H1 (cell line): ENCODE data around the gene PRKCZ. TPM values are rescaled to one million over a fixed set of nuclear protein-coding genes. Genes with fewer than 3 reads are reported as not detected.
A peak's percentile ranks its signal among the peaks of the same experiment; 100 is the strongest.

Source experiments
- CTCF ChIA-PET: fragments of 300-600 bp; sonication (Branson Sonifier 250); formaldehyde crosslinking; loops from one replicate; lab custom pipeline; 2021; ENCODE audit not compliant: partially characterized antibody; lab: Charles Lee
- POLR2A ChIA-PET: fragments of 300-600 bp; sonication (Branson Sonifier 250); formaldehyde crosslinking; loops from one replicate; lab custom pipeline; 2021; ENCODE audit warnings: inconsistent platforms; ENCODE audit not compliant: partially characterized antibody; lab: Charles Lee
- DNase-seq, 2 experiments: peaks; one replicate each; pipeline versions ENCODE4 v3.0.0 to v3.0.0-alpha.2; 2010 to 2022; ENCODE audit warnings: low spot score in 2 of 2, low read depth in 1 of 2, mixed read lengths in 1 of 2
- FAIRE-seq: peaks from 2 replicates; lab custom pipeline; 2011; peaks lifted over from hg19 to GRCh38; lab: Jason Lieb, UNC
- H2AFZ ChIP-seq: 2 replicates; pipeline ENCODE4 v1.8.1; 2012; ENCODE audit warnings: low read length, inconsistent platforms
- H2AK5ac ChIP-seq: 2 replicates; pipeline ENCODE4 v1.6.1; 2013; ENCODE audit warnings: low read depth, low read length
- H2BK120ac ChIP-seq: replicated peaks from 2 replicates; pipeline ENCODE3; 2013; ENCODE audit warnings: low read depth, low read length, inconsistent platforms
- H2BK12ac ChIP-seq: 2 replicates; pipeline ENCODE4 v1.6.1; 2013; ENCODE audit warnings: low read depth, low read length
- H2BK15ac ChIP-seq: 2 replicates; pipeline ENCODE4 v1.6.1; 2013; ENCODE audit warnings: low read length
- H2BK20ac ChIP-seq: 2 replicates; pipeline ENCODE4 v1.6.1; 2013; ENCODE audit warnings: low read length
- H2BK5ac ChIP-seq: 2 replicates; pipeline ENCODE4 v1.6.1; 2013; ENCODE audit warnings: low read depth, low read length
- H3K14ac ChIP-seq: 2 replicates; pipeline ENCODE4 v1.6.1; 2013; ENCODE audit warnings: inconsistent platforms; ENCODE audit not compliant: insufficient read length
- H3K18ac ChIP-seq: 2 replicates; pipeline ENCODE4 v1.6.1; 2013; ENCODE audit warnings: low read length; ENCODE audit errors: extremely low read depth
- H3K23ac ChIP-seq: 2 replicates; pipeline ENCODE4 v1.6.1; 2013; ENCODE audit warnings: inconsistent platforms; ENCODE audit not compliant: insufficient read length
- H3K23me2 ChIP-seq: 2 replicates; pipeline ENCODE4 v1.6.1; 2013; ENCODE audit warnings: low read depth, low read length
- H3K27ac ChIP-seq: 2 replicates; pipeline ENCODE4 v1.6.1; 2011; ENCODE audit warnings: low read depth, low read length, inconsistent platforms
- H3K27me3 ChIP-seq, 4 experiments: replicated peaks in 1 of 4; 1 replicate in 1 of 4; 2 replicates in 3 of 4; pipeline versions ENCODE4 v1.6.1 to v1.8.1; 2011 to 2013; ENCODE audit warnings: low read length in 3 of 4, mild to moderate bottlenecking in 3 of 4, inconsistent platforms in 2 of 4, mixed read lengths in 2 of 4, moderate library complexity in 1 of 4; ENCODE audit not compliant: control insufficient read depth in 3 of 4, insufficient read depth in 3 of 4; ENCODE audit errors: extremely low read depth in 1 of 4
- H3K36me3 ChIP-seq, 4 experiments: 2 replicates each; pipeline versions ENCODE4 v1.6.1 to v1.8.1; 2011 to 2013; ENCODE audit warnings: mild to moderate bottlenecking in 4 of 4, low read length in 3 of 4, moderate library complexity in 2 of 4, control low read depth in 1 of 4, inconsistent platforms in 1 of 4; ENCODE audit not compliant: insufficient read depth in 4 of 4, control insufficient read depth in 2 of 4
- H3K4ac ChIP-seq: replicated peaks from 2 replicates; pipeline ENCODE3; 2013; ENCODE audit warnings: low read length, low read depth, mixed read lengths, inconsistent platforms; ENCODE audit not compliant: insufficient read length
- H3K4me1 ChIP-seq, 4 experiments: replicated peaks in 1 of 4; 1 replicate in 1 of 4; 2 replicates in 3 of 4; pipeline versions ENCODE4 v1.6.1 to v1.8.1; 2011 to 2013; ENCODE audit warnings: low read length in 3 of 4, inconsistent platforms in 2 of 4, mixed read lengths in 1 of 4; ENCODE audit not compliant: insufficient read depth in 4 of 4, control insufficient read depth in 3 of 4
- H3K4me2 ChIP-seq, 2 experiments: 2 replicates each; pipeline versions ENCODE4 v1.6.1 to v1.8.1; 2011 to 2013; ENCODE audit warnings: low read depth in 2 of 2, low read length in 2 of 2, control low read depth in 1 of 2, inconsistent platforms in 1 of 2, mild to moderate bottlenecking in 1 of 2; ENCODE audit not compliant: insufficient read depth in 1 of 2
- H3K4me3 ChIP-seq, 4 experiments: fragments of 200-600, 300-600 bp in 1 of 4; sonication (generic), shearing (Covaris generic), sonication (Bioruptor Twin) in 1 of 4; 2 replicates each; pipeline versions ENCODE4 v1.5.1 to v1.8.1; 2011 to 2016; ENCODE audit warnings: low read length in 4 of 4, low read depth in 3 of 4, control low read depth in 2 of 4, inconsistent platforms in 2 of 4, mild to moderate bottlenecking in 2 of 4, mixed read lengths in 1 of 4, moderate library complexity in 1 of 4; ENCODE audit not compliant: insufficient read depth in 2 of 4; ENCODE audit errors: extremely low read depth in 1 of 4
- H3K56ac ChIP-seq: replicated peaks from 2 replicates; pipeline ENCODE3; 2013; ENCODE audit warnings: low read depth, mild to moderate bottlenecking, mixed read lengths, low read length, inconsistent platforms; ENCODE audit not compliant: insufficient read length
- H3K79me1 ChIP-seq: 2 replicates; pipeline ENCODE4 v1.6.1; 2013; ENCODE audit warnings: low read depth, low read length, control low read depth
- H3K79me2 ChIP-seq, 2 experiments: 2 replicates each; pipeline versions ENCODE4 v1.6.1 to v1.8.1; 2012 to 2013; ENCODE audit warnings: low read length in 2 of 2, mild to moderate bottlenecking in 2 of 2, inconsistent platforms in 1 of 2; ENCODE audit not compliant: insufficient read depth in 2 of 2, control insufficient read depth in 1 of 2
- H3K9ac ChIP-seq, 4 experiments: replicated peaks in 1 of 4; 1 replicate in 1 of 4; 2 replicates in 3 of 4; pipeline versions ENCODE4 v1.6.1 to v1.8.1; 2011 to 2013; ENCODE audit warnings: low read depth in 3 of 4, low read length in 3 of 4, control low read depth in 2 of 4, mild to moderate bottlenecking in 2 of 4, moderate library complexity in 2 of 4, inconsistent platforms in 1 of 4; ENCODE audit errors: extremely low read depth in 1 of 4
- H3K9me3 ChIP-seq, 2 experiments: 2 replicates each; pipeline versions ENCODE4 v1.6.1 to v1.8.1; 2012 to 2013; ENCODE audit warnings: mild to moderate bottlenecking in 2 of 2, moderate library complexity in 2 of 2, control low read depth in 1 of 2, inconsistent platforms in 1 of 2, low read depth in 1 of 2, low read length in 1 of 2, mixed read lengths in 1 of 2; ENCODE audit not compliant: insufficient read depth in 2 of 2
- H4K20me1 ChIP-seq, 2 experiments: replicated peaks in 1 of 2; 2 replicates each; pipeline versions ENCODE3 to v1.8.1; 2011 to 2013; ENCODE audit warnings: inconsistent platforms in 2 of 2, low read length in 2 of 2, mild to moderate bottlenecking in 1 of 2; ENCODE audit not compliant: insufficient read depth in 2 of 2, control insufficient read depth in 1 of 2
- H4K5ac ChIP-seq: 2 replicates; pipeline ENCODE4 v1.6.1; 2013; ENCODE audit warnings: low read length, low read depth, mixed read lengths, inconsistent platforms; ENCODE audit not compliant: insufficient read length
- H4K8ac ChIP-seq: 2 replicates; pipeline ENCODE4 v1.8.0; 2013; ENCODE audit warnings: mild to moderate bottlenecking, moderate library complexity, low read length, inconsistent platforms; ENCODE audit not compliant: insufficient read depth; ENCODE audit errors: extremely low read depth
- H4K91ac ChIP-seq: replicated peaks from 2 replicates; pipeline ENCODE3; 2013; ENCODE audit warnings: low read length, mixed read lengths, inconsistent platforms; ENCODE audit not compliant: insufficient read length
- CBX8 ChIP-seq: fragments of 300-800, 300-1000 bp; sonication (generic); IDR thresholded peaks from 2 replicates; pipeline ENCODE4 v1.7.1; 2016; ENCODE audit warnings: low read depth, low read length, borderline replicate concordance
- EGR1 ChIP-seq: IDR thresholded peaks from 2 replicates; pipeline ENCODE4 v1.6.1; 2011; ENCODE audit warnings: low read depth, low read length, borderline replicate concordance
- KDM1A ChIP-seq: fragments of 200-600, 300-600 bp; sonication (generic); IDR thresholded peaks from 2 replicates; pipeline ENCODE4 v1.7.1; 2016; ENCODE audit warnings: mild to moderate bottlenecking, low read length, borderline replicate concordance
- NRF1 ChIP-seq: IDR thresholded peaks from 2 replicates; pipeline ENCODE4 v1.6.1; 2011; ENCODE audit warnings: mild to moderate bottlenecking, low read depth, low read length, improper control_type of control experiment
- SP2 ChIP-seq: IDR thresholded peaks from 2 replicates; pipeline ENCODE4 v1.6.1; 2012; ENCODE audit warnings: mild to moderate bottlenecking, low read length, inconsistent platforms
- TAF7 ChIP-seq: optimal IDR thresholded peaks from 2 replicates; pipeline ENCODE3; 2011; ENCODE audit warnings: low read depth, mild to moderate bottlenecking, inconsistent platforms, low read length, moderate library complexity, borderline replicate concordance
- TBP ChIP-seq: IDR thresholded peaks from 2 replicates; pipeline ENCODE4 v1.6.1; 2011; ENCODE audit warnings: low read depth, low read length, improper control_type of control experiment
- TCF12 ChIP-seq: IDR thresholded peaks from 2 replicates; pipeline ENCODE4 v1.6.1; 2011; ENCODE audit warnings: low read depth, mild to moderate bottlenecking, low read length
- USF2 ChIP-seq: IDR thresholded peaks from 2 replicates; pipeline ENCODE4 v1.6.1; 2011; ENCODE audit warnings: low read length, improper control_type of control experiment
- WGBS, 2 experiments: shearing (Covaris generic) in 1 of 2; methylation state at CpG; one replicate each; pipeline versions ENCODE4 v1.1.6 to v1.1.7; 2013 to 2015; ENCODE audit warnings: low lambda C conversion rate in 2 of 2, mixed read lengths in 2 of 2, inconsistent platforms in 1 of 2, low coverage in 1 of 2, missing lambda C conversion rate in 1 of 2; ENCODE audit not compliant: insufficient replicate concordance in 2 of 2, insufficient coverage in 1 of 2, insufficient read length in 1 of 2; ENCODE audit errors: extremely low coverage in 1 of 2, missing lambda C conversion rate in 1 of 2; 5-methylcytosine and 5-hydroxymethylcytosine counted together
- polyA plus RNA-seq, 7 experiments: library from polyadenylated mRNA; depleted of rRNA in 3 of 7; stranded (reverse) in 5 of 7; unstranded in 2 of 7; fragments of >200 nt in 5 of 7; fragments of 200-250 nt in 2 of 7; gene quantifications; 1 replicate in 5 of 7; 2 replicates in 1 of 7; 4 replicates in 1 of 7; pipeline versions ENCODE4 v1.2.1 to v1.2.3, GENCODE V29; 2011 to 2013; ENCODE audit warnings: missing spikeins in 2 of 7, mixed read lengths in 2 of 7
- total RNA-seq: library from RNA; stranded (reverse); fragmentation: NEBNext Ultra II Directional; extraction: Animal tissue kit (Norgen Biotek cat#: 25700); gene quantifications from 2 replicates; pipeline ENCODE4 v1.2.1, GENCODE V29; 2021

Gene PRKCZ
- total and polyA plus RNA-seq, 2 of the 8 experiments (the other 6 are each of a cell fraction or from before 2014, with no cell fraction given) = 37.4 to 45.1 TPM

GRCh38 chr1:2213576-2214505 lies 163.6 kb downstream of the PRKCZ start:
- Histone ChIP-seq H3K56ac (no peak overlapping the region), H2BK120ac (no peak overlapping the region), H3K18ac (peak overlapping the region; percentile 19), H2AK5ac (peak overlapping the region; percentile 70), H3K9me3 (no peaks in the 10 kb centered on the region), H3K79me1 (no peaks in the 10 kb centered on the region), H3K4me1 (peaks cover 0 to 19% (median 11%) of the 10 kb centered on the region in 4 experiments; a peak in 6 of 7 replicates), H2BK20ac (peak overlapping the region; percentile 48; the same call in 1 of the 2 replicates), H2BK12ac (peak overlapping the region; percentile 90), H3K23me2 (peaks cover 3% of the 10 kb centered on the region; the same call in 1 of the 2 replicates), H3K79me2 (no peaks in the 10 kb centered on the region), H3K36me3 (no peaks in the 10 kb centered on the region), H2BK15ac (0 out of 2 replicates have a peak overlapping the region, but pooled peaks have one; percentile 97), H4K91ac (peak overlapping the region; percentile 81), H3K27me3 (no peaks in the 10 kb centered on the region), H3K9ac (0 out of 7 replicates have a peak overlapping the region, but pooled peaks of 1 of the 4 experiments have one; percentile 75), H2BK5ac (peak overlapping the region; percentile 93; the same call in 1 of the 2 replicates), H3K4ac (peak overlapping the region; percentile 46), H3K27ac (peak overlapping the region; percentile 82; the same call in 1 of the 2 replicates), H4K20me1 (no peaks in the 10 kb centered on the region), H4K5ac (no peak overlapping the region), H3K14ac (no peak overlapping the region), H4K8ac (peak overlapping the region; percentile 74), H3K23ac (no peak overlapping the region), H3K4me3 (no peak overlapping the region), H2AFZ (no peak overlapping the region), H3K4me2 (peak overlapping the region; percentile 41 to 75; a peak in 2 of 4 replicates)
- WGBS, 2 experiments = 87% methylated on average over 24 of the region's 32 CpGs; no CpG with 5 or more reads in 1 of the 2 experiments
- ChIA-PET CTCF (interaction anchor here (0.7 to 1.0 kb wide), 2 partner anchors 168 to 171 kb away, joined by 3 to 5 read pairs; no protein-coding TSS in a partner anchor), POLR2A (interaction anchor here (1.0 to 2.0 kb wide), 5 partner anchors 9 to 109 kb away, joined by 3 to 7 read pairs (median 3); no protein-coding TSS in a partner anchor)
- no peak for DNase-seq
- FAIRE-seq = no peak
- no peak for TF ChIP-seq USF2
- TF ChIP-seq TBP = no peak
- no peak for TF ChIP-seq CBX8
- TF ChIP-seq TAF7 = no peak
- TF ChIP-seq EGR1 = no peak
- no peak for TF ChIP-seq TCF12
- TF ChIP-seq SP2 = no peak
- TF ChIP-seq KDM1A = no peak
- no peak for TF ChIP-seq NRF1
